ENCODE measurements around the gene RNF212.

- no peak for TF ChIP-seq USF1 (IDR thresholded peaks at IDR 0.05)
- TF ChIP-seq CEBPB (IDR thresholded peaks at IDR 0.05), result no peak
- TF ChIP-seq YY1 (IDR thresholded peaks at IDR 0.05; ENCODE audit: low read depth), result no peak
- TF ChIP-seq MAX (IDR thresholded peaks at IDR 0.05), result no peak
- TF ChIP-seq FOXM1 (IDR thresholded peaks at IDR 0.05; ENCODE audit: borderline replicate concordance, low read depth), result no peak
- TF ChIP-seq REST (IDR thresholded peaks at IDR 0.05; ENCODE audit: low read depth), result no peak
- TF ChIP-seq TAF1 (IDR thresholded peaks at IDR 0.05; ENCODE audit: low read depth), result no peak
- TF ChIP-seq CREB1 (IDR thresholded peaks at IDR 0.05; ENCODE audit: low read depth), result no peak
- no peak for TF ChIP-seq ZBTB7A (IDR thresholded peaks at IDR 0.05; ENCODE audit: low read depth)
Observed at GRCh38 chr4:1105067-1105466, 8.3 kb downstream of the RNF212 start.

Data from Ishikawa (cell line).